Activated CD8-positive, alpha-beta memory T cell treated with anti-CD3 and anti-CD28 coated beads for 24 hours (primary cell): Measurements from ENCODE around the gene CNGA1.
"Not testable (repeated sequence)": the region's sequence is repeated elsewhere in the genome, so short reads cannot be mapped to it uniquely, and the experiment has no call there.

Experiments
- DNase-seq: peaks from one replicate; pipeline ENCODE4 v3.0.0-alpha.2; 2020

The CNGA1 gene

GRCh38 chr4:48028696-48029095 lies 12.2 kb upstream of the CNGA1 start:
- no peak for DNase-seq

- DNase-seq: no peak
Observed at GRCh38 chr4:48027653-48028052, 11.2 kb upstream of the CNGA1 start.

DNA sequence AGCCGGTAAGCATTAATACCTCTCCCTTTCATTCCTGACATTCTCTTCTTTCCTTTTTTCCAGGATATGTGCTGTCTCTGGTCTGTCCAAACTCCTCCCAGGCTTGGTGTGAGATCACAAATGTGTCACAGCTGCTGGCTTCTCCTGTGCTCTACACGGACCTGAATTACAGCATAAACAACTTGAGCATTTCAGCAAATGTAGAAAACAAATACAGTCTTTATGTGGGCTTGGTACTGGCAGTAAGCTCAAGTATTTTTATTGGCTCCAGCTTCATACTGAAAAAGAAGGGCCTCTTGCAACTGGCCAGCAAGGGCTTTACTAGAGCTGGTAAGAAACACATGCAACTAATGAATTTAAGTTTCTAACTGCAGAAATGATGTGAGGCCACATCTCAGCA lies 8.5 kb upstream of the CNGA1 start:
- DNase-seq: no peak

- no peak for DNase-seq
Observed at GRCh38 chr4:48024522-48024921, 8.0 kb upstream of the CNGA1 start.

- DNase-seq: no peak
Observed at GRCh38 chr4:48022192-48022799, 5.8 kb upstream of the CNGA1 start.

GRCh38 chr4:48021100-48021499 lies 4.6 kb upstream of the CNGA1 start:
- no peak for DNase-seq

- no peak for DNase-seq
Observed at GRCh38 chr4:48018112-48018511, 1.6 kb upstream of the CNGA1 start.

- peak; percentile 76 for DNase-seq
Observed at GRCh38 chr4:48017108-48017571, 659 bp upstream of the CNGA1 start.

DNA sequence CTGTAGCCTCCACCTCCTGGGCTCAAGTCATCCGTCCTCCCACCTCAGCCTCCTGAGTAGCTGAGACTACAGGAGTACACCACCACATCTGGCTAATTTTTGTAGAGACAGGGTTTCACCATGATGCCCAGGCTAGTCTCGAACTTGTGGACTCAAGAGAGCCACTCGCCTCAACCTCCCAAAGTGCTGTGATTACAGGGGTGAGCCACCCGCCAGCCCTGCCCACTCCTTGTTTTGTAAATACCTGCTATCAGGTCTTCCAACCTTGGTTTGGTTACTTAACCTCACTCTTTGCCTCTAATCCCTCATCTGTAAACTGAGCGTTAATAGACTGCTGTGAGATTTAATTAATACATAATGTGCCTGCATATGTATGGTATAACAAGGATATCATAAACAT lies 803 bp downstream of the CNGA1 start:
- no peak for DNase-seq

GRCh38 chr4:48015216-48015615 lies 1.3 kb downstream of the CNGA1 start:
- no peak for DNase-seq

GRCh38 chr4:48012824-48013223 lies 3.7 kb downstream of the CNGA1 start:
- no peak for DNase-seq

DNA sequence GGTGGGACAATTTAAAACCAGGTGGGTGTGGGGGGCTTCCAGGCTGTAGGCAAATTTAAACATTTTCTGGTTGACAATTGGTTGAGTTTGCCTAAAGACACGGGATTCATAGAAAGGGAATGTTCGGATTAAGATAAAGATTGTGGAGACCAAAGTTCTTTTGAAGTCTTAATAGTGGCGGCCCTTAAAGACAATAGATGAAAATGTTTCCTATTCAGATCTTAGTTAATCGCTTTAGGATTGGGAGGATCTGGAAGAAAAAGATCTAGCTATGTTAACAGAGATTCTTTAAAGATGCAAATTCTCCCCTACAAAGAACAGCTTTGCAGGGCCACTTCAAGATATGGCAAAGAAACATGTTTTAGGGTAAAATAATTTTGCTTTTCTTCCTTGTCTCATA lies 4.8 kb downstream of the CNGA1 start:
- no peak for DNase-seq

- not testable (repeated sequence) for DNase-seq
Observed at GRCh38 chr4:48010906-48011305, 5.6 kb downstream of the CNGA1 start.

DNA sequence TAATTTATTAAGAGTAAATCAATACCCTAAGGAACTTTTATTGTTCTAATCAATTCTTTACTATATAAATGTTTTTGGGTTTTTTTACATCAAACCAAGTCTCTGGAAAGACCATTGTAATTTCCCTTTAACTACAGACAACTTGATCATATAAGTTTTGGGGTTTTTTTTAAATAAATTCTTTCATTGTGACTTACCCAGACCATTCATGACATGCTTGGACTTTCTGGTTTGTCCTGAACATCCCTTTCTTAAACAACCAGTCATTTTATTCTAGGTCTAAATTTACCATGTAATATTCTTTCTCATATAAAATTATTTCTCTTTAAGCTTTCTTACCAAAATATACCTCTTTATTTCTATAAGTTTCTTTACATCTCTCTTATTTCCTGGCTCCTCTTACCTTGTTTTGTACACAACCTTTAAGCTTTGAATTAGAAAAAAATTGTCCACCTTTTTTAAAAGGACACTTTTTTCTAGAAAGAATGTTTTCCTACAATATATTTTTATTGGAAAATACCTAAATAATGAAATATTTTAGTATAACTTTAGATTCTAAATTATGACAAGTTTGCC lies 8.4 kb downstream of the CNGA1 start:
- DNase-seq: no peak

DNA sequence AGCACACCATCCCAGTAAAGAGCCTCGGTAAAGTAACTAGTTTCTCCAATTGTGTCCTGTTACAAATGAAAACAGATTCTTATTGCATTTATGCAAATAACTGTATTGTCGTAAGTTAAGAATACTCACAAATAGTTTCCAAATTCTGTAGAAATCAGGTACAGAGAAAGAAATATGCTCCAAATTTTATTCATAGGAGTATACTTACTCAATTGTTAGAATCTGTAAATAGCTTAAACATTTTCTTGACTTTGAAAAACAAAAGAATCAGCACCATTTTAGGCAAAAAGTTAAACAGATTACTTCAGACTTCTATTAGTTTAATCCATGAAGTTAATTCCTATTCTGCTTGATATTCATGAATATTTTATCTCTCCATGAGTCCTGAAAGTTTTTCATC lies 10.7 kb downstream of the CNGA1 start:
- DNase-seq: no peak

GRCh38 chr4:48003568-48003967 lies 12.9 kb downstream of the CNGA1 start:
- DNase-seq: peak; percentile 67

DNA sequence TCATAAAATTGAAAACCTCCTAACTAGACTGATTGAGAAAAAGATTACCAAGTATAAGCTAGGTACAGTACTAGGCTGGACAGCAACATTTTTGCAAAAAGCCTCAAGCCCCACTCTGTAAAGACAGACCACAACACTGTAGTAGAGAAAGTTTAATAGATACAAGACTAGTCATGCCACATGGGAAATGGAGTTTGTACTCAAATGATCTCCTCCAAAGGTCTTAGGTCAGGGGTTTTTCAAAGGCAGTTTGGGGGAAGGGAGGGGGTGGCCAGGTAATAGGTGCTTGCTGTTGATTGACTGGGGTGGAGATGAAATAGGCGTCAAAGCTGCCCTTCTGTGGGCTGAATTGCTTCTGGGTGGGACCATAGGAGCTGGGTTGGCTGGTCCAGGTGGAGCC lies 14.2 kb downstream of the CNGA1 start:
- no peak for DNase-seq

DNA sequence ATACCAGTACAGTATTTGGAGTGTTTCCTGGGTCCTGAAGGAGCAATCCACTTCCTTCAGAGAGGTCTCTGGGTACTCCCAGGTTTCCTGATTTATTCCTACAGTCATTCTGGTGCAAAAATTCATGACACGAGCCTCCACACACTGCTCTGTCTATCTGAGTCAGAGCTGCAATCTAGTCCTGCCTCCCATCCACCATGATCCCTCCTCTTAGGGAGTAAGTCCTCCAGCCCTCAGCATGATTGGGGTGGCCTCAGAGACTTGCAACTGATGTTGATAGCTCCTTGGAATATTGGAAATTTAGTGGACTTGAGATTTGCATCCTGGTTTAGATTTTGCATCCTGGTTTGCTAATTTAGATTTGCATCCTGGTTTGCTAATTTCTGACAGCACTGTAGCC lies 20.5 kb downstream of the CNGA1 start:
- no peak for DNase-seq

- not testable (repeated sequence) for DNase-seq
Observed at GRCh38 chr4:47992475-47992874, 24.0 kb downstream of the CNGA1 start.

DNA sequence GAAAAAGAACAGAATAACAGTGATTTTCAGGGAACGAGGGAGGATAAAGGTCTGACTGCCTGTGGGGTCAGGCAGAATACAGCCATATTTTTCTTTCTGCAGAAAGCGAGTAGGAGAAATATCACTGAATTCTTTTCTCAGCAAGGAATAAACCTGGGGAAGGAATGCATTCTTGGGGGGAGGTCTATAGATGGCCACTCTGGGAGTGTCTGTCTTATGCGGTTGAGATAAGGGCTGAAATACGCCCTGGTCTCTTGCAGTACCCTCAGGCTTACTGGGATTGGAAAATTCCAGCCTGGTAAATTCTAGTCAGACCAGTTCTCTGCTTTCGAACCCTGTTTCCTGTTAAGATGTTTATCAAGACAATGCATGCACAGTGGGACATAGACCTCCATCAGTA lies 26.3 kb downstream of the CNGA1 start:
- DNase-seq: no peak

- no peak for DNase-seq
Observed at GRCh38 chr4:47974566-47974965, 41.9 kb downstream of the CNGA1 start.

GRCh38 chr4:47972721-47973120 lies 43.8 kb downstream of the CNGA1 start:
- no peak for DNase-seq

GRCh38 chr4:47972181-47972580 lies 44.3 kb downstream of the CNGA1 start:
- DNase-seq: no peak

DNA sequence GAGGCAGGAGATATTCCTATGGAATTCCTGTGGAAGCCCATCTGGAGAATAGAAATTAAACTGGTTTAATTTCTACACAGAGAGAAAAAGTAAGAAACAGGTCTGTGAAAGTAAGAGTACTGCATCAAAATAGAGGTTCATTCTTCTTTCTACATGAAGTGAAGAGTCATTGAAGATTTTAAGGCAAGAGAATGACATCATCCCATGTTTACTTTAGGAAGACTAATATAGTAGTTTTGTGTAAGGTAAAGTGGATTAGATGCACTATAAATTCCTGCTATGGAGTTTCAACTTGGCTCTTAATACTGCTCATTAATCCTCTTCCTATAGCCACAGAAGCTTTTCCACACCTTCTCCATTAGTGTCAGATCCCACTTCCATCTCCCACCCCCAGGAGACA lies 47.6 kb downstream of the CNGA1 start:
- DNase-seq: no peak

DNA sequence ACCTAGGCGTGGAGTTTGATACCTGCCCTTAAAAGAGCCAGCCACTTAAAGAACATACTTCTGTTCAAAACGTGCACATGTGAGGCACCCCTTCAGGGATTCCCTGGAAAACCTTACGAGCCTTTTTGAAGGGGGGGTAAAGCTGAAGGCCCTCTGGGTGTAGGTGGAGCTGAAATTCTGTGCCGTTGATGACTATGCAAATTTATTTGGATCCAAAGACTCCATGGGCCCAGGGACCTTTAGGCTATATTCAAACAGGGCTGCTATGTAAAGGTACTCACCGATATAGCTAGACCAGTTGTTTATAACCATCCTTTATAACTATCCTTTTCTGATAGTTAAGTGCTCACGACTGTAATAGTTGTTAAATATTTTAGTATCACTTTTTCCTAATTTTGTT lies 61.8 kb downstream of the CNGA1 start:
- DNase-seq: no peak
